ENCODE data around the gene BYSL. TPM values are rescaled to one million over a fixed set of nuclear protein-coding genes. Genes with fewer than 3 reads are reported as not detected.

BYSL gene
- total and polyA plus RNA-seq, 9 of the 15 experiments (the other 6 are each of a cell fraction or from before 2014, with no cell fraction given) = 22.2 to 92.3 (median 53.4) TPM

GRCh38 chr6:41896281-41896680, 25.0 kb upstream of the BYSL start:
- no peak for FAIRE-seq
- intact Hi-C loops (cut with micrococcal nuclease) (no loop called here), in situ Hi-C loops (cut with MboI) (no loop called here)
- Histone ChIP-seq H3K36me3 (ENCODE audit: control insufficient read depth, insufficient read depth, low read length) (no peaks in the 10 kb centered on the region), H3K4me3 (peak overlapping the region; percentile 56), H3K9me1 (ENCODE audit: control insufficient read depth, insufficient read depth, low read length) (no peaks in the 10 kb centered on the region), H3K4me1 (replicated peaks in 1 of 2; ENCODE audit: control insufficient read depth in 2 of 2, insufficient read depth in 2 of 2, low read length in 2 of 2) (peaks cover 8 to 11% of the 10 kb centered on the region in 2 experiments), H2AFZ (ENCODE audit: low read depth, low read length) (peak overlapping the region; percentile 86), H3K9me3 (replicated peaks; ENCODE audit: control insufficient read depth, insufficient read depth, low read depth, low read length) (no peaks in the 10 kb centered on the region), H3K4me2 (ENCODE audit: insufficient read depth, low read length) (peak overlapping the region; percentile 85), H3K9ac (ENCODE audit: insufficient read depth in 1 of 2, low read depth in 2 of 2, low read length in 2 of 2) (peak overlapping the region in 1 of 2 experiments; percentile 78; a peak in 2 of 4 replicates), H3K27ac (ENCODE audit: extremely low read depth, low read depth, low read length) (peak overlapping the region; percentile 79), H4K20me1 (replicated peaks; ENCODE audit: control insufficient read depth, insufficient read depth, low read length) (no peaks in the 10 kb centered on the region; the same call in 1 of the 2 replicates), H3K27me3 (ENCODE audit: control insufficient read depth in 2 of 2, insufficient read depth in 2 of 2, low read length in 2 of 2) (no peaks in the 10 kb centered on the region), H3K79me2 (ENCODE audit: control insufficient read depth, insufficient read depth, low read length) (peaks cover 9% of the 10 kb centered on the region; the same call in 2 of the 3 replicates)
- BruUV-seq (replicated peaks) = no TSS peak
- DNase-seq (ENCODE audit: extremely low read depth in 1 of 4, low spot score in 3 of 4) = no peak
- WGBS (ENCODE audit: insufficient coverage, low coverage, missing lambda C conversion rate) = 22% methylated on average over 3 of the region's 3 CpGs
- no peak for ATAC-seq
- CTCF ChIA-PET (ENCODE audit: low intra/inter-chr PET ratio) = no interaction called here
- TF ChIP-seq SPI1 (IDR thresholded peaks at IDR 0.05; ENCODE audit: borderline replicate concordance, low read depth, low read length) = peak; percentile 44; the same call in 1 of the 2 replicates
- TF ChIP-seq CEBPG (CRISPR knock-in tag; IDR thresholded peaks at IDR 0.05) = no peak
- TF ChIP-seq CEBPG (tag; conservative IDR thresholded peaks at IDR 0.05 in 1 of 2, IDR thresholded peaks at IDR 0.05 in 1 of 2) = 0 out of 4 replicates have a peak, but pooled peaks of 1 of the 2 experiments have one; percentile 35
- no peak for TF ChIP-seq ZSCAN29 (IDR thresholded peaks at IDR 0.05)
- no peak for TF ChIP-seq ZNF239 (CRISPR knock-in tag; IDR thresholded peaks at IDR 0.05)
- TF ChIP-seq ZNF316 (IDR thresholded peaks at IDR 0.05) = peak; percentile 46; the same call in 1 of the 2 replicates
- TF ChIP-seq SIN3A (IDR thresholded peaks at IDR 0.05; ENCODE audit: borderline replicate concordance in 2 of 2, control insufficient read depth in 1 of 2, low read depth in 2 of 2, low read length in 2 of 2) = no peak
- no peak for TF ChIP-seq FIP1L1 (IDR thresholded peaks at IDR 0.05; ENCODE audit: low read depth, low read length, poor library complexity, severe bottlenecking)
- 0 out of 2 replicates have a peak, but pooled peaks have one; percentile 23 for TF ChIP-seq MECOM (CRISPR knock-in tag; IDR thresholded peaks at IDR 0.05)
- TF ChIP-seq PRDM10 (IDR thresholded peaks at IDR 0.05; ENCODE audit: partially characterized antibody) = peak; percentile 10
- 0 out of 2 replicates have a peak, but pooled peaks have one; percentile 2 for TF ChIP-seq ARID3A (IDR thresholded peaks at IDR 0.05; ENCODE audit: borderline replicate concordance, low read depth, low read length)
- TF ChIP-seq ZNF561 (CRISPR knock-in tag; conservative IDR thresholded peaks at IDR 0.05) = no peak
- peak; percentile 2; the same call in 1 of the 2 replicates for TF ChIP-seq HMBOX1 (IDR thresholded peaks at IDR 0.05)
- TF ChIP-seq ZBTB5 (IDR thresholded peaks at IDR 0.05) = no peak
- POLR2A ChIA-PET = interaction anchor here (0.7 to 2.2 kb wide), 9 partner anchors 9 to 272 kb away, joined by 3 to 9 read pairs (median 4); partner anchors contain the start of genes BYSL and MED20
